H1 (cell line): ENCODE measurements around the gene METTL18. TPM values are rescaled to one million over a fixed set of nuclear protein-coding genes. Genes with fewer than 3 reads are reported as not detected.

Experiments used
- CTCF ChIA-PET: fragments of 300-600 bp; sonication (Branson Sonifier 250); formaldehyde crosslinking; loops from one replicate; lab custom pipeline; 2021; ENCODE audit not compliant: partially characterized antibody; lab: Charles Lee
- POLR2A ChIA-PET: fragments of 300-600 bp; sonication (Branson Sonifier 250); formaldehyde crosslinking; loops from one replicate; lab custom pipeline; 2021; ENCODE audit warnings: inconsistent platforms; ENCODE audit not compliant: partially characterized antibody; lab: Charles Lee
- DNase-seq, 2 experiments: peaks; one replicate each; pipeline versions ENCODE4 v3.0.0 to v3.0.0-alpha.2; 2010 to 2022; ENCODE audit warnings: low spot score in 2 of 2, low read depth in 1 of 2, mixed read lengths in 1 of 2
- FAIRE-seq: peaks from 2 replicates; lab custom pipeline; 2011; peaks lifted over from hg19 to GRCh38; lab: Jason Lieb, UNC
- H2AFZ ChIP-seq: 2 replicates; pipeline ENCODE4 v1.8.1; 2012; ENCODE audit warnings: low read length, inconsistent platforms
- H2AK5ac ChIP-seq: 2 replicates; pipeline ENCODE4 v1.6.1; 2013; ENCODE audit warnings: low read depth, low read length
- H2BK120ac ChIP-seq: replicated peaks from 2 replicates; pipeline ENCODE3; 2013; ENCODE audit warnings: low read depth, low read length, inconsistent platforms
- H2BK12ac ChIP-seq: 2 replicates; pipeline ENCODE4 v1.6.1; 2013; ENCODE audit warnings: low read depth, low read length
- H2BK15ac ChIP-seq: 2 replicates; pipeline ENCODE4 v1.6.1; 2013; ENCODE audit warnings: low read length
- H2BK20ac ChIP-seq: 2 replicates; pipeline ENCODE4 v1.6.1; 2013; ENCODE audit warnings: low read length
- H2BK5ac ChIP-seq: 2 replicates; pipeline ENCODE4 v1.6.1; 2013; ENCODE audit warnings: low read depth, low read length
- H3K14ac ChIP-seq: 2 replicates; pipeline ENCODE4 v1.6.1; 2013; ENCODE audit warnings: inconsistent platforms; ENCODE audit not compliant: insufficient read length
- H3K18ac ChIP-seq: 2 replicates; pipeline ENCODE4 v1.6.1; 2013; ENCODE audit warnings: low read length; ENCODE audit errors: extremely low read depth
- H3K23ac ChIP-seq: 2 replicates; pipeline ENCODE4 v1.6.1; 2013; ENCODE audit warnings: inconsistent platforms; ENCODE audit not compliant: insufficient read length
- H3K23me2 ChIP-seq: 2 replicates; pipeline ENCODE4 v1.6.1; 2013; ENCODE audit warnings: low read depth, low read length
- H3K27ac ChIP-seq: 2 replicates; pipeline ENCODE4 v1.6.1; 2011; ENCODE audit warnings: low read depth, low read length, inconsistent platforms
- H3K27me3 ChIP-seq, 4 experiments: replicated peaks in 1 of 4; 1 replicate in 1 of 4; 2 replicates in 3 of 4; pipeline versions ENCODE4 v1.6.1 to v1.8.1; 2011 to 2013; ENCODE audit warnings: low read length in 3 of 4, mild to moderate bottlenecking in 3 of 4, inconsistent platforms in 2 of 4, mixed read lengths in 2 of 4, moderate library complexity in 1 of 4; ENCODE audit not compliant: control insufficient read depth in 3 of 4, insufficient read depth in 3 of 4; ENCODE audit errors: extremely low read depth in 1 of 4
- H3K36me3 ChIP-seq, 4 experiments: 2 replicates each; pipeline versions ENCODE4 v1.6.1 to v1.8.1; 2011 to 2013; ENCODE audit warnings: mild to moderate bottlenecking in 4 of 4, low read length in 3 of 4, moderate library complexity in 2 of 4, control low read depth in 1 of 4, inconsistent platforms in 1 of 4; ENCODE audit not compliant: insufficient read depth in 4 of 4, control insufficient read depth in 2 of 4
- H3K4ac ChIP-seq: replicated peaks from 2 replicates; pipeline ENCODE3; 2013; ENCODE audit warnings: low read length, low read depth, mixed read lengths, inconsistent platforms; ENCODE audit not compliant: insufficient read length
- H3K4me1 ChIP-seq, 4 experiments: replicated peaks in 1 of 4; 1 replicate in 1 of 4; 2 replicates in 3 of 4; pipeline versions ENCODE4 v1.6.1 to v1.8.1; 2011 to 2013; ENCODE audit warnings: low read length in 3 of 4, inconsistent platforms in 2 of 4, mixed read lengths in 1 of 4; ENCODE audit not compliant: insufficient read depth in 4 of 4, control insufficient read depth in 3 of 4
- H3K4me2 ChIP-seq, 2 experiments: 2 replicates each; pipeline versions ENCODE4 v1.6.1 to v1.8.1; 2011 to 2013; ENCODE audit warnings: low read depth in 2 of 2, low read length in 2 of 2, control low read depth in 1 of 2, inconsistent platforms in 1 of 2, mild to moderate bottlenecking in 1 of 2; ENCODE audit not compliant: insufficient read depth in 1 of 2
- H3K4me3 ChIP-seq, 4 experiments: fragments of 200-600, 300-600 bp in 1 of 4; sonication (generic), shearing (Covaris generic), sonication (Bioruptor Twin) in 1 of 4; 2 replicates each; pipeline versions ENCODE4 v1.5.1 to v1.8.1; 2011 to 2016; ENCODE audit warnings: low read length in 4 of 4, low read depth in 3 of 4, control low read depth in 2 of 4, inconsistent platforms in 2 of 4, mild to moderate bottlenecking in 2 of 4, mixed read lengths in 1 of 4, moderate library complexity in 1 of 4; ENCODE audit not compliant: insufficient read depth in 2 of 4; ENCODE audit errors: extremely low read depth in 1 of 4
- H3K56ac ChIP-seq: replicated peaks from 2 replicates; pipeline ENCODE3; 2013; ENCODE audit warnings: low read depth, mild to moderate bottlenecking, mixed read lengths, low read length, inconsistent platforms; ENCODE audit not compliant: insufficient read length
- H3K79me1 ChIP-seq: 2 replicates; pipeline ENCODE4 v1.6.1; 2013; ENCODE audit warnings: low read depth, low read length, control low read depth
- H3K79me2 ChIP-seq, 2 experiments: 2 replicates each; pipeline versions ENCODE4 v1.6.1 to v1.8.1; 2012 to 2013; ENCODE audit warnings: low read length in 2 of 2, mild to moderate bottlenecking in 2 of 2, inconsistent platforms in 1 of 2; ENCODE audit not compliant: insufficient read depth in 2 of 2, control insufficient read depth in 1 of 2
- H3K9ac ChIP-seq, 4 experiments: replicated peaks in 1 of 4; 1 replicate in 1 of 4; 2 replicates in 3 of 4; pipeline versions ENCODE4 v1.6.1 to v1.8.1; 2011 to 2013; ENCODE audit warnings: low read depth in 3 of 4, low read length in 3 of 4, control low read depth in 2 of 4, mild to moderate bottlenecking in 2 of 4, moderate library complexity in 2 of 4, inconsistent platforms in 1 of 4; ENCODE audit errors: extremely low read depth in 1 of 4
- H3K9me3 ChIP-seq, 2 experiments: 2 replicates each; pipeline versions ENCODE4 v1.6.1 to v1.8.1; 2012 to 2013; ENCODE audit warnings: mild to moderate bottlenecking in 2 of 2, moderate library complexity in 2 of 2, control low read depth in 1 of 2, inconsistent platforms in 1 of 2, low read depth in 1 of 2, low read length in 1 of 2, mixed read lengths in 1 of 2; ENCODE audit not compliant: insufficient read depth in 2 of 2
- H4K20me1 ChIP-seq, 2 experiments: replicated peaks in 1 of 2; 2 replicates each; pipeline versions ENCODE3 to v1.8.1; 2011 to 2013; ENCODE audit warnings: inconsistent platforms in 2 of 2, low read length in 2 of 2, mild to moderate bottlenecking in 1 of 2; ENCODE audit not compliant: insufficient read depth in 2 of 2, control insufficient read depth in 1 of 2
- H4K5ac ChIP-seq: 2 replicates; pipeline ENCODE4 v1.6.1; 2013; ENCODE audit warnings: low read length, low read depth, mixed read lengths, inconsistent platforms; ENCODE audit not compliant: insufficient read length
- H4K8ac ChIP-seq: 2 replicates; pipeline ENCODE4 v1.8.0; 2013; ENCODE audit warnings: mild to moderate bottlenecking, moderate library complexity, low read length, inconsistent platforms; ENCODE audit not compliant: insufficient read depth; ENCODE audit errors: extremely low read depth
- H4K91ac ChIP-seq: replicated peaks from 2 replicates; pipeline ENCODE3; 2013; ENCODE audit warnings: low read length, mixed read lengths, inconsistent platforms; ENCODE audit not compliant: insufficient read length
- BACH1 ChIP-seq: IDR thresholded peaks from 2 replicates; pipeline ENCODE4 v1.6.1; 2012; ENCODE audit warnings: low read length, improper control_type of control experiment
- BCL11A ChIP-seq, 2 experiments: IDR thresholded peaks; one replicate each; pipeline ENCODE4 v1.6.1; 2011; ENCODE audit warnings: low read depth in 2 of 2, low read length in 2 of 2, mild to moderate bottlenecking in 2 of 2
- CBX5 ChIP-seq: fragments of 300-800, 300-1000 bp; sonication (generic); IDR thresholded peaks from 2 replicates; pipeline ENCODE4 v1.7.1; 2016; ENCODE audit warnings: antibody characterized with exemption, low read length, low read depth
- CBX8 ChIP-seq: fragments of 300-800, 300-1000 bp; sonication (generic); IDR thresholded peaks from 2 replicates; pipeline ENCODE4 v1.7.1; 2016; ENCODE audit warnings: low read depth, low read length, borderline replicate concordance
- CTBP2 ChIP-seq: IDR thresholded peaks from 2 replicates; pipeline ENCODE4 v1.7.0; 2011; ENCODE audit warnings: borderline replicate concordance, mild to moderate bottlenecking, moderate library complexity, mixed read lengths, low read length; ENCODE audit not compliant: insufficient read depth, insufficient read length
- CTCF ChIP-seq, 3 experiments: IDR thresholded peaks; 1 replicate in 2 of 3; 2 replicates in 1 of 3; pipeline versions ENCODE4 v1.5.1 to v1.6.1; 2011; ENCODE audit warnings: low read length in 3 of 3, mild to moderate bottlenecking in 3 of 3, inconsistent platforms in 2 of 3, low read depth in 1 of 3, moderate library complexity in 1 of 3; ENCODE audit not compliant: insufficient read depth in 1 of 3; ENCODE audit errors: control extremely low read depth in 1 of 3
- MAFK ChIP-seq: IDR thresholded peaks from 2 replicates; pipeline ENCODE4 v1.6.1; 2012; ENCODE audit warnings: low read depth, mild to moderate bottlenecking, improper control_type of control experiment, low read length
- PHF8 ChIP-seq: fragments of 200-600 bp; sonication (generic); conservative IDR thresholded peaks from 2 replicates; pipeline ENCODE4 v1.7.1; 2012; ENCODE audit warnings: low read depth, mild to moderate bottlenecking, inconsistent platforms, low read length, moderate library complexity
- SIX5 ChIP-seq: IDR thresholded peaks from 2 replicates; pipeline ENCODE4 v1.6.1; 2011; ENCODE audit warnings: mild to moderate bottlenecking, low read depth, low read length
- SP4 ChIP-seq: IDR thresholded peaks from 2 replicates; pipeline ENCODE4 v1.6.1; 2012; ENCODE audit warnings: low read length, inconsistent platforms
- TAF1 ChIP-seq: IDR thresholded peaks from 2 replicates; pipeline ENCODE4 v1.6.1; 2011; ENCODE audit warnings: mild to moderate bottlenecking, low read depth, low read length
- WGBS, 2 experiments: shearing (Covaris generic) in 1 of 2; methylation state at CpG; one replicate each; pipeline versions ENCODE4 v1.1.6 to v1.1.7; 2013 to 2015; ENCODE audit warnings: low lambda C conversion rate in 2 of 2, mixed read lengths in 2 of 2, inconsistent platforms in 1 of 2, low coverage in 1 of 2, missing lambda C conversion rate in 1 of 2; ENCODE audit not compliant: insufficient replicate concordance in 2 of 2, insufficient coverage in 1 of 2, insufficient read length in 1 of 2; ENCODE audit errors: extremely low coverage in 1 of 2, missing lambda C conversion rate in 1 of 2; 5-methylcytosine and 5-hydroxymethylcytosine counted together
- polyA plus RNA-seq, 7 experiments: library from polyadenylated mRNA; depleted of rRNA in 3 of 7; stranded (reverse) in 5 of 7; unstranded in 2 of 7; fragments of >200 nt in 5 of 7; fragments of 200-250 nt in 2 of 7; gene quantifications; 1 replicate in 5 of 7; 2 replicates in 1 of 7; 4 replicates in 1 of 7; pipeline versions ENCODE4 v1.2.1 to v1.2.3, GENCODE V29; 2011 to 2013; ENCODE audit warnings: missing spikeins in 2 of 7, mixed read lengths in 2 of 7
- total RNA-seq: library from RNA; stranded (reverse); fragmentation: NEBNext Ultra II Directional; extraction: Animal tissue kit (Norgen Biotek cat#: 25700); gene quantifications from 2 replicates; pipeline ENCODE4 v1.2.1, GENCODE V29; 2021

Gene METTL18
- total and polyA plus RNA-seq, 2 of the 8 experiments (the other 6 are each of a cell fraction or from before 2014, with no cell fraction given): 1.4 to 7.6 TPM

GRCh38 chr1:169762699-169763098 lies 32.0 kb downstream of the METTL18 start:
- ChIA-PET POLR2A (no interaction called here), CTCF (interaction anchor here (0.8 to 1.2 kb wide), 2 partner anchors 10 to 47 kb away, joined by 3 to 4 read pairs; no protein-coding TSS in a partner anchor)
- no peak for FAIRE-seq
- H2BK120ac ChIP-seq: no peak overlapping the region
- H3K4me2 ChIP-seq: no peak overlapping the region
- no peak overlapping the region for H3K9ac ChIP-seq
- H3K79me1 ChIP-seq: no peaks in the 10 kb centered on the region
- 100% methylated on average over 1 of the region's 1 CpG; no CpG with 5 or more reads in 1 of the 2 experiments for WGBS, 2 experiments
- no peak overlapping the region for H3K4ac ChIP-seq
- no peak overlapping the region for H3K18ac ChIP-seq
- H4K5ac ChIP-seq: no peak overlapping the region
- H3K27ac ChIP-seq: no peak overlapping the region
- no peak overlapping the region for H2BK12ac ChIP-seq
- H3K4me1 ChIP-seq: no peaks in the 10 kb centered on the region
- TF ChIP-seq BACH1 (no peak), SIX5 (no peak), CBX5 (no peak), CBX8 (no peak), CTCF (IDR thresholded peaks at IDR 0.05; ENCODE audit: control extremely low read depth in 1 of 3, insufficient read depth in 1 of 3, low read depth in 1 of 3, low read length in 3 of 3) (no peak), MAFK (no peak), TAF1 (no peak), PHF8 (no peak), SP4 (no peak), CTBP2 (no peak), BCL11A (IDR thresholded peaks at IDR 0.05; ENCODE audit: low read depth in 2 of 2, low read length in 2 of 2) (no peak)
- no peak overlapping the region for H2AK5ac ChIP-seq
- no peaks in the 10 kb centered on the region for H3K36me3 ChIP-seq
- H4K91ac ChIP-seq: no peak overlapping the region
- no peak overlapping the region for H2AFZ ChIP-seq
- H3K79me2 ChIP-seq: no peaks in the 10 kb centered on the region
- H2BK5ac ChIP-seq: no peak overlapping the region
- DNase-seq: no peak
- H2BK15ac ChIP-seq: no peak overlapping the region
- H2BK20ac ChIP-seq: no peak overlapping the region
- no peak overlapping the region for H4K8ac ChIP-seq
- H3K4me3 ChIP-seq: no peak overlapping the region
- H3K27me3 ChIP-seq: no peaks in the 10 kb centered on the region
- H3K14ac ChIP-seq: no peak overlapping the region
- H3K23ac ChIP-seq: no peak overlapping the region
- H3K56ac ChIP-seq: no peak overlapping the region
- no peaks in the 10 kb centered on the region for H4K20me1 ChIP-seq
- H3K9me3 ChIP-seq: peaks cover 5 to 7% of the 10 kb centered on the region in 2 experiments; a peak in 2 of 4 replicates
- H3K23me2 ChIP-seq: no peaks in the 10 kb centered on the region
